ENCODE results near the gene AGPS. TPM values are rescaled to one million over a fixed set of nuclear protein-coding genes. Genes with fewer than 3 reads are reported as not detected.
A peak's percentile ranks its signal among the peaks of the same experiment; 100 is the strongest.

Gene AGPS
- total and polyA plus RNA-seq, 9 of the 15 experiments (the other 6 are each of a cell fraction or from before 2014, with no cell fraction given): 15.5 to 211 (median 63.1) TPM

DNA sequence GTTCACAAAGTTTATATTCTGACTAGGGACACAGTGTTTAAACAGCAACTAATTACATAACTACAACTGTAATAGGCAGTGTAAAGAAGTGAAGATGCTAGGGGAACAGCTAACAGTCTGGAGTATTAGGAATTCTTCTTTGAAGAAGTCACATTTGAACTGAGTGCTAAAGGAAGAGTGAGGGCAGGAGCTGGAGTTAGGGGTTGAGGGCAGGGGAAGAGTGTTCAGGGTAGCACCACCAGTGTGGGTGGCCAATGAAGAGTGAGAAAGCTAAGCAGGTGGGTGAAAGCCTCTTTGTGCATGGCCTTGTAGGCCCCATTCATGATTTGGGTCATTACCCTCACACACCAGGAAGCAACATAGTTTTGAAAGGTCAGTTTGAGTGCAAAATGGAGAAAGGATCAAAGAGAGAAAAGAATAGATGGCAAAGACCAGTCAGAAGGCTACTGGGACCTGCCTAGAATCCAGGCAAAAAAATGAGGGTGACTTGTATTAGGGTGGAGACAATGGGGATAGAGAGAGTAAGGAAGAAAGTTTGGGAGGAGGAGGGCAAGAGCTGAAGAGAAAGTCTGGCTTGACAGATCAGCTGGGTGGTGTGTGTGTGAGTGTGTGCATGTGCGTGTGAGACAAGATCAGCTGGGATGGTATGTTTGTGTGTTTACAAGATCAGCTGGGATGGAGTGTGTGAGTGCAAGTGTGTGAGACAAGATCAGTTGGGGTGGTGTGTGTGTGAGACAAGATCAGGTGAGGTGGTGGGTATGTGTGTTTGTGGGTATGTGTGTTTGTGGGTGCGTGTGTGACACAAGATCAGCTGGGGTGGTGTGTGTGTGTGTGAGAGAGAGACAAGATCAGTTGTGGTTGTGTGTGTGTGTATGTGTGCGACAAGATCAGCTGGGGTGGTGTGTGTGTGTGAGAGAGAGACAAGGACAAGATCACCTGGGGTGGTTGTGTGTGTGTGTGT is 43.6 kb upstream of the AGPS start (continued):
- TF ChIP-seq, protein P1, sequence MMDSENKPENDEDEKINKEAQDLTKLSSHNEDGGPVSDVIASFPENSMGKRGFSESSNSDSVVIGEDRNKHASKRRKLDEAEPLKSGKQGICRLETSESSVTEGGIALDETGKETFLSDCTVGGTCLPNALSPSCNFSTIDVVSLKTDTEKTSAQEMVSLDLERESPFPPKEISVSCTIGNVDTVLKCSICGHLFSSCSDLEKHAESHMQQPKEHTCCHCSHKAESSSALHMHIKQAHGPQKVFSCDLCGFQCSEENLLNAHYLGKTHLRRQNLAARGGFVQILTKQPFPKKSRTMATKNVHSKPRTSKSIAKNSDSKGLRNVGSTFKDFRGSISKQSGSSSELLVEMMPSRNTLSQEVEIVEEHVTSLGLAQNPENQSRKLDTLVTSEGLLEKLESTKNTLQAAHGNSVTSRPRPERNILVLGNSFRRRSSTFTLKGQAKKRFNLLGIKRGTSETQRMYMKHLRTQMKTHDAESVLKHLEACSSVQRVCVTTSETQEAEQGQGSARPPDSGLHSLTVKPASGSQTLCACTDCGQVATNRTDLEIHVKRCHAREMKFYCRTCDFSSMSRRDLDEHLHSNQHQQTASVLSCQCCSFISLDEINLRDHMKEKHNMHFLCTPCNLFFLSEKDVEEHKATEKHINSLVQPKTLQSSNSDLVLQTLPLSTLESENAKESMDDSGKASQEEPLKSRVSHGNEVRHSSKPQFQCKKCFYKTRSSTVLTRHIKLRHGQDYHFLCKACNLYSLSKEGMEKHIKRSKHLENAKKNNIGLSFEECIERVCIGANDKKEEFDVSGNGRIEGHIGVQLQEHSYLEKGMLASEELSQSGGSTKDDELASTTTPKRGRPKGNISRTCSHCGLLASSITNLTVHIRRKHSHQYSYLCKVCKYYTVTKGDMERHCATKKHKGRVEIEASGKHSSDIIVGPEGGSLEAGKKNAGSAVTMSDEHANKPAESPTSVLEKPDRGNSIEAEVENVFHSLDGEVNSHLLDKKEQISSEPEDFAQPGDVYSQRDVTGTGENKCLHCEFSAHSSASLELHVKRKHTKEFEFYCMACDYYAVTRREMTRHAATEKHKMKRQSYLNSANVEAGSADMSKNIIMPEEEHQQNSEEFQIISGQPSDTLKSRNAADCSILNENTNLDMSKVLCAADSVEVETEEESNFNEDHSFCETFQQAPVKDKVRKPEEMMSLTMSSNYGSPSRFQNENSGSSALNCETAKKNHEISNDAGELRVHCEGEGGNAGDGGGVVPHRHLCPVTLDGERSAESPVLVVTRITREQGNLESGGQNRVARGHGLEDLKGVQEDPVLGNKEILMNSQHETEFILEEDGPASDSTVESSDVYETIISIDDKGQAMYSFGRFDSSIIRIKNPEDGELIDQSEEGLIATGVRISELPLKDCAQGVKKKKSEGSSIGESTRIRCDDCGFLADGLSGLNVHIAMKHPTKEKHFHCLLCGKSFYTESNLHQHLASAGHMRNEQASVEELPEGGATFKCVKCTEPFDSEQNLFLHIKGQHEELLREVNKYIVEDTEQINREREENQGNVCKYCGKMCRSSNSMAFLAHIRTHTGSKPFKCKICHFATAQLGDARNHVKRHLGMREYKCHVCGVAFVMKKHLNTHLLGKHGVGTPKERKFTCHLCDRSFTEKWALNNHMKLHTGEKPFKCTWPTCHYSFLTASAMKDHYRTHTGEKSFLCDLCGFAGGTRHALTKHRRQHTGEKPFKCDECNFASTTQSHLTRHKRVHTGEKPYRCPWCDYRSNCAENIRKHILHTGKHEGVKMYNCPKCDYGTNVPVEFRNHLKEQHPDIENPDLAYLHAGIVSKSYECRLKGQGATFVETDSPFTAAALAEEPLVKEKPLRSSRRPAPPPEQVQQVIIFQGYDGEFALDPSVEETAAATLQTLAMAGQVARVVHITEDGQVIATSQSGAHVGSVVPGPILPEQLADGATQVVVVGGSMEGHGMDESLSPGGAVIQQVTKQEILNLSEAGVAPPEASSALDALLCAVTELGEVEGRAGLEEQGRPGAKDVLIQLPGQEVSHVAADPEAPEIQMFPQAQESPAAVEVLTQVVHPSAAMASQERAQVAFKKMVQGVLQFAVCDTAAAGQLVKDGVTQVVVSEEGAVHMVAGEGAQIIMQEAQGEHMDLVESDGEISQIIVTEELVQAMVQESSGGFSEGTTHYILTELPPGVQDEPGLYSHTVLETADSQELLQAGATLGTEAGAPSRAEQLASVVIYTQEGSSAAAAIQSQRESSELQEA (IDR thresholded peaks at IDR 0.05; ENCODE audit: low read depth): peak; percentile 50; the same call in 1 of the 2 replicates
- TF ChIP-seq RUNX1 (IDR thresholded peaks at IDR 0.05; ENCODE audit: low read depth) (no peak), FOSL1 (tag; conservative IDR thresholded peaks at IDR 0.05) (no peak), ETV5 (CRISPR knock-in tag; IDR thresholded peaks at IDR 0.05; ENCODE audit: low read depth) (no peak), LARP7 (IDR thresholded peaks at IDR 0.05) (no peak), DNMT1 (IDR thresholded peaks at IDR 0.05) (no peak), ZNF668 (CRISPR knock-in tag; IDR thresholded peaks at IDR 0.05) (no peak), NFE2L1 (tag; IDR thresholded peaks at IDR 0.05; ENCODE audit: borderline replicate concordance, low read depth) (no peak), ZNF75A (CRISPR knock-in tag; IDR thresholded peaks at IDR 0.05) (no peak), CBFA2T2 (conservative IDR thresholded peaks at IDR 0.05) (no peak), ZNF121 (CRISPR knock-in tag; conservative IDR thresholded peaks at IDR 0.05) (no peak), FOXJ3 (CRISPR knock-in tag; IDR thresholded peaks at IDR 0.05) (no peak), MCM2 (IDR thresholded peaks at IDR 0.05; ENCODE audit: low read depth) (no peak), MTF1 (CRISPR knock-in tag; IDR thresholded peaks at IDR 0.05; ENCODE audit: borderline replicate concordance) (no peak), HLTF (IDR thresholded peaks at IDR 0.05) (no peak), PHF8 (IDR thresholded peaks at IDR 0.05; ENCODE audit: borderline replicate concordance, low read length) (no peak), FOXK2 (conservative IDR thresholded peaks at IDR 0.05 in 1 of 2, IDR thresholded peaks at IDR 0.05 in 1 of 2; ENCODE audit: low read depth in 2 of 2) (0 out of 4 replicates have a peak, but pooled peaks of 1 of the 2 experiments have one; percentile 16), STAT5A (IDR thresholded peaks at IDR 0.05; ENCODE audit: borderline replicate concordance, low read length) (no peak)
- TF ChIP-seq, protein P2, sequence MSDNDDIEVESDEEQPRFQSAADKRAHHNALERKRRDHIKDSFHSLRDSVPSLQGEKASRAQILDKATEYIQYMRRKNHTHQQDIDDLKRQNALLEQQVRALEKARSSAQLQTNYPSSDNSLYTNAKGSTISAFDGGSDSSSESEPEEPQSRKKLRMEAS (CRISPR knock-in tag; IDR thresholded peaks at IDR 0.05): no peak
- TF ChIP-seq, protein P3, sequence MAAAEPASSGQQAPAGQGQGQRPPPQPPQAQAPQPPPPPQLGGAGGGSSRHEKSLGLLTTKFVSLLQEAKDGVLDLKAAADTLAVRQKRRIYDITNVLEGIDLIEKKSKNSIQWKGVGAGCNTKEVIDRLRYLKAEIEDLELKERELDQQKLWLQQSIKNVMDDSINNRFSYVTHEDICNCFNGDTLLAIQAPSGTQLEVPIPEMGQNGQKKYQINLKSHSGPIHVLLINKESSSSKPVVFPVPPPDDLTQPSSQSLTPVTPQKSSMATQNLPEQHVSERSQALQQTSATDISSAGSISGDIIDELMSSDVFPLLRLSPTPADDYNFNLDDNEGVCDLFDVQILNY (CRISPR knock-in tag; IDR thresholded peaks at IDR 0.05): no peak
